Stimulated activated naive CD4-positive, alpha-beta T cell (primary cell): Measurements from ENCODE around the gene CLK4.

Source experiments
- DNase-seq, 6 experiments: peaks; one replicate each; lab custom pipeline; 2025; lab: John Stamatoyannopoulos, UW

The CLK4 gene

GRCh38 chr5:178553517-178553916, 73.3 kb downstream of the CLK4 start:
- no peak for DNase-seq
